Limb (tissue), 2 donors: Measurements from ENCODE around the gene PTPRN2.
A peak's percentile ranks its signal among the peaks of the same experiment; 100 is the strongest.
"Not testable (repeated sequence)": the region's sequence is repeated elsewhere in the genome, so short reads cannot be mapped to it uniquely, and the experiment has no call there.

Experiments
- DNase-seq, 2 donors: peaks; one replicate each; pipeline ENCODE4 v3.0.0-alpha.2; 2016; ENCODE audit errors: extremely low spot score in 2 of 2

The PTPRN2 gene

GRCh38 chr7:158420591-158421340, 166.9 kb downstream of the PTPRN2 start:
- DNase-seq: no peak

- no peak for DNase-seq
Measured at GRCh38 chr7:158419238-158419785, 168.3 kb downstream of the PTPRN2 start.

GRCh38 chr7:158418395-158418794, 169.2 kb downstream of the PTPRN2 start:
- DNase-seq: not testable (repeated sequence)

- DNase-seq: no peak
Measured at GRCh38 chr7:158416283-158416933, 171.2 kb downstream of the PTPRN2 start.

- DNase-seq: no peak
Measured at GRCh38 chr7:158415316-158415715, 172.3 kb downstream of the PTPRN2 start.

GRCh38 chr7:158414486-158414961, 173.1 kb downstream of the PTPRN2 start:
- peak in 1 of 2 donors; percentile 74 for DNase-seq

GRCh38 chr7:158414002-158414401, 173.6 kb downstream of the PTPRN2 start:
- no peak for DNase-seq

- DNase-seq: no peak
Measured at GRCh38 chr7:158411232-158411950, 176.2 kb downstream of the PTPRN2 start.

- DNase-seq: no peak
Measured at GRCh38 chr7:158410720-158411119, 176.9 kb downstream of the PTPRN2 start.

GRCh38 chr7:158409816-158410330, 177.8 kb downstream of the PTPRN2 start:
- DNase-seq: no peak

GRCh38 chr7:158409120-158409519, 178.5 kb downstream of the PTPRN2 start:
- no peak for DNase-seq

- DNase-seq: no peak
Measured at GRCh38 chr7:158408318-158408920, 179.2 kb downstream of the PTPRN2 start.

- DNase-seq: peak in 1 of 2 donors; percentile 66
Measured at GRCh38 chr7:158407581-158408317, 179.9 kb downstream of the PTPRN2 start.

GRCh38 chr7:158406801-158407200, 180.8 kb downstream of the PTPRN2 start:
- no peak for DNase-seq

GRCh38 chr7:158406364-158406763, 181.3 kb downstream of the PTPRN2 start:
- no peak for DNase-seq

- DNase-seq: not testable (repeated sequence)
Measured at GRCh38 chr7:158405771-158406170, 181.9 kb downstream of the PTPRN2 start.

GRCh38 chr7:158405324-158405723, 182.3 kb downstream of the PTPRN2 start:
- no peak for DNase-seq

- no peak for DNase-seq
Measured at GRCh38 chr7:158404031-158404761, 183.4 kb downstream of the PTPRN2 start.

GRCh38 chr7:158403013-158403821, 184.4 kb downstream of the PTPRN2 start:
- no peak for DNase-seq
